ENCODE data around the gene PLXNA4. TPM values are rescaled to one million over a fixed set of nuclear protein-coding genes. Genes with fewer than 3 reads are reported as not detected.

The PLXNA4 gene
- total RNA-seq, 1 donor from 2014 or later, result 0.13 TPM

- Mint-ChIP-seq H3K27ac (no peak overlapping the region), H3K4me1 (ENCODE audit: low read depth) (no peaks in the 10 kb centered on the region), H3K36me3 (ENCODE audit: low read depth) (no peaks in the 10 kb centered on the region), H3K9me3 (no peaks in the 10 kb centered on the region), H3K4me3 (no peak overlapping the region), H3K27me3 (ENCODE audit: insufficient read depth) (peaks cover 12% of the 10 kb centered on the region)
- intact Hi-C loops (cut with micrococcal nuclease), result no loop called here
- DNase-seq (ENCODE audit: low spot score), result no peak
These were observed 320.4 kb downstream of the PLXNA4 start for GRCh38 chr7:132255898-132256297.

GRCh38 chr7:132255115-132255797 is 321.0 kb downstream of the PLXNA4 start:
- Mint-ChIP-seq H3K27me3 (ENCODE audit: insufficient read depth) (peaks cover 12% of the 10 kb centered on the region), H3K27ac (no peak overlapping the region), H3K36me3 (ENCODE audit: low read depth) (no peaks in the 10 kb centered on the region), H3K4me1 (ENCODE audit: low read depth) (no peaks in the 10 kb centered on the region), H3K4me3 (no peak overlapping the region), H3K9me3 (no peaks in the 10 kb centered on the region)
- no peak for DNase-seq (ENCODE audit: low spot score)
- intact Hi-C loops (cut with micrococcal nuclease), result no loop called here

GRCh38 chr7:132254455-132254854 is 321.8 kb downstream of the PLXNA4 start:
- Mint-ChIP-seq H3K9me3 (no peaks in the 10 kb centered on the region), H3K27ac (no peak overlapping the region), H3K4me3 (no peak overlapping the region), H3K27me3 (ENCODE audit: insufficient read depth) (peaks cover 12% of the 10 kb centered on the region), H3K36me3 (ENCODE audit: low read depth) (no peaks in the 10 kb centered on the region), H3K4me1 (ENCODE audit: low read depth) (no peaks in the 10 kb centered on the region)
- intact Hi-C loops (cut with micrococcal nuclease), result no loop called here
- no peak for DNase-seq (ENCODE audit: low spot score)

- Mint-ChIP-seq H3K27ac (no peak overlapping the region), H3K36me3 (ENCODE audit: low read depth) (no peaks in the 10 kb centered on the region), H3K4me1 (ENCODE audit: low read depth) (no peaks in the 10 kb centered on the region), H3K4me3 (no peak overlapping the region), H3K9me3 (no peaks in the 10 kb centered on the region), H3K27me3 (ENCODE audit: insufficient read depth) (peaks cover 12% of the 10 kb centered on the region)
- DNase-seq (ENCODE audit: low spot score), result no peak
- intact Hi-C loops (cut with micrococcal nuclease), result no loop called here
These were observed 323.5 kb downstream of the PLXNA4 start for GRCh38 chr7:132252793-132253100.

GRCh38 chr7:132251327-132251659 is 325.0 kb downstream of the PLXNA4 start:
- intact Hi-C loops (cut with micrococcal nuclease), result no loop called here
- DNase-seq (ENCODE audit: low spot score), result no peak
- Mint-ChIP-seq H3K27ac (no peak overlapping the region), H3K27me3 (ENCODE audit: insufficient read depth) (peaks cover 12% of the 10 kb centered on the region), H3K4me3 (no peak overlapping the region), H3K36me3 (ENCODE audit: low read depth) (no peaks in the 10 kb centered on the region), H3K9me3 (no peaks in the 10 kb centered on the region), H3K4me1 (ENCODE audit: low read depth) (no peaks in the 10 kb centered on the region)

GRCh38 chr7:132250480-132251326 is 325.6 kb downstream of the PLXNA4 start:
- H3K4me3 Mint-ChIP-seq, result no peak overlapping the region
- no peak for DNase-seq (ENCODE audit: low spot score)
- no peaks in the 10 kb centered on the region for H3K4me1 Mint-ChIP-seq (ENCODE audit: low read depth)
- H3K36me3 Mint-ChIP-seq (ENCODE audit: low read depth), result no peaks in the 10 kb centered on the region
- peaks cover under 1% of the 10 kb centered on the region for H3K9me3 Mint-ChIP-seq
- H3K27me3 Mint-ChIP-seq (ENCODE audit: insufficient read depth), result peaks cover 12% of the 10 kb centered on the region
- no peak overlapping the region for H3K27ac Mint-ChIP-seq
- intact Hi-C loops (cut with micrococcal nuclease), result no loop called here

GRCh38 chr7:132249256-132249971 is 326.9 kb downstream of the PLXNA4 start:
- no peak for DNase-seq (ENCODE audit: low spot score)
- intact Hi-C loops (cut with micrococcal nuclease), result no loop called here
- Mint-ChIP-seq H3K9me3 (peaks cover 4% of the 10 kb centered on the region), H3K4me3 (no peak overlapping the region), H3K27me3 (ENCODE audit: insufficient read depth) (peaks cover 12% of the 10 kb centered on the region), H3K27ac (no peak overlapping the region), H3K36me3 (ENCODE audit: low read depth) (no peaks in the 10 kb centered on the region), H3K4me1 (ENCODE audit: low read depth) (no peaks in the 10 kb centered on the region)

GRCh38 chr7:132248841-132249240 is 327.4 kb downstream of the PLXNA4 start:
- intact Hi-C loops (cut with micrococcal nuclease), result no loop called here
- Mint-ChIP-seq H3K27ac (no peak overlapping the region), H3K4me1 (ENCODE audit: low read depth) (no peaks in the 10 kb centered on the region), H3K4me3 (no peak overlapping the region), H3K36me3 (ENCODE audit: low read depth) (no peaks in the 10 kb centered on the region), H3K9me3 (peaks cover 4% of the 10 kb centered on the region), H3K27me3 (ENCODE audit: insufficient read depth) (peaks cover 12% of the 10 kb centered on the region)
- no peak for DNase-seq (ENCODE audit: low spot score)

GRCh38 chr7:132247995-132248618 is 328.2 kb downstream of the PLXNA4 start:
- no peak overlapping the region for H3K4me3 Mint-ChIP-seq
- H3K36me3 Mint-ChIP-seq (ENCODE audit: low read depth), result no peaks in the 10 kb centered on the region
- no peak for DNase-seq (ENCODE audit: low spot score)
- H3K27me3 Mint-ChIP-seq (ENCODE audit: insufficient read depth), result peaks cover 7% of the 10 kb centered on the region
- no peaks in the 10 kb centered on the region for H3K4me1 Mint-ChIP-seq (ENCODE audit: low read depth)
- no peak overlapping the region for H3K27ac Mint-ChIP-seq
- peaks cover 4% of the 10 kb centered on the region for H3K9me3 Mint-ChIP-seq
- intact Hi-C loops (cut with micrococcal nuclease), result no loop called here

- peaks cover 4% of the 10 kb centered on the region for H3K9me3 Mint-ChIP-seq
- no peak overlapping the region for H3K27ac Mint-ChIP-seq
- no peak overlapping the region for H3K4me3 Mint-ChIP-seq
- DNase-seq (ENCODE audit: low spot score), result no peak
- peaks cover 3% of the 10 kb centered on the region for H3K27me3 Mint-ChIP-seq (ENCODE audit: insufficient read depth)
- intact Hi-C loops (cut with micrococcal nuclease), result no loop called here
- no peaks in the 10 kb centered on the region for H3K36me3 Mint-ChIP-seq (ENCODE audit: low read depth)
- H3K4me1 Mint-ChIP-seq (ENCODE audit: low read depth), result no peaks in the 10 kb centered on the region
These were observed 329.7 kb downstream of the PLXNA4 start for GRCh38 chr7:132246591-132246990.

GRCh38 chr7:132245539-132245938 is 330.7 kb downstream of the PLXNA4 start:
- no peak for DNase-seq (ENCODE audit: low spot score)
- no peaks in the 10 kb centered on the region for H3K4me1 Mint-ChIP-seq (ENCODE audit: low read depth)
- intact Hi-C loops (cut with micrococcal nuclease), result no loop called here
- H3K27ac Mint-ChIP-seq, result no peak overlapping the region
- H3K36me3 Mint-ChIP-seq (ENCODE audit: low read depth), result no peaks in the 10 kb centered on the region
- peaks cover 2% of the 10 kb centered on the region for H3K27me3 Mint-ChIP-seq (ENCODE audit: insufficient read depth)
- H3K9me3 Mint-ChIP-seq, result peaks cover 4% of the 10 kb centered on the region
- H3K4me3 Mint-ChIP-seq, result no peak overlapping the region

- Mint-ChIP-seq H3K4me1 (ENCODE audit: low read depth) (no peaks in the 10 kb centered on the region), H3K27me3 (ENCODE audit: insufficient read depth) (peaks cover 2% of the 10 kb centered on the region), H3K36me3 (ENCODE audit: low read depth) (no peaks in the 10 kb centered on the region), H3K9me3 (peaks cover 4% of the 10 kb centered on the region), H3K27ac (no peak overlapping the region), H3K4me3 (no peak overlapping the region)
- DNase-seq (ENCODE audit: low spot score), result no peak
- intact Hi-C loops (cut with micrococcal nuclease), result no loop called here
These were observed 331.3 kb downstream of the PLXNA4 start for GRCh38 chr7:132244903-132245480.

Data from activated T-helper 1 cell treated with anti-CD3 and anti-CD28 coated beads, Interleukin-12 subunit alpha, Interleukin-12 subunit beta, Interleukin-2, Interleukin-4 antibody, amounts not matched to agents 30 ng/mL and 10 ng/mL and 1 ng/mL, durations not matched to agents 14 hours and 24 hours and 36 hours (primary cell).